ENCODE data around the gene CCP110.
"Not testable (repeated sequence)": the region's sequence is repeated elsewhere in the genome, so short reads cannot be mapped to it uniquely, and the experiment has no call there.

CCP110 gene

GRCh38 chr16:19543278-19543996, 19.7 kb downstream of the CCP110 start:
- Mint-ChIP-seq H3K9me3 (peaks cover 11% of the 10 kb centered on the region), H3K36me3 (ENCODE audit: low read depth) (peaks cover 73% of the 10 kb centered on the region)
- H3K4me1 Mint-ChIP-seq (ENCODE audit: low read depth); H3K27me3 Mint-ChIP-seq; H3K4me3 Mint-ChIP-seq; H3K27ac Mint-ChIP-seq; intact Hi-C loops (cut with micrococcal nuclease): not testable (repeated sequence)

GRCh38 chr16:19548144-19548543, 24.4 kb downstream of the CCP110 start:
- H3K9me3 Mint-ChIP-seq, result peaks cover 11% of the 10 kb centered on the region
- H3K27ac Mint-ChIP-seq, result no peak overlapping the region
- peaks cover 39% of the 10 kb centered on the region for H3K36me3 Mint-ChIP-seq (ENCODE audit: low read depth)
- no peaks in the 10 kb centered on the region for H3K27me3 Mint-ChIP-seq
- no peaks in the 10 kb centered on the region for H3K4me1 Mint-ChIP-seq (ENCODE audit: low read depth)
- no peak overlapping the region for H3K4me3 Mint-ChIP-seq
- intact Hi-C loops (cut with micrococcal nuclease), result no loop called here

- Mint-ChIP-seq H3K27me3 (no peaks in the 10 kb centered on the region), H3K36me3 (ENCODE audit: low read depth) (peaks cover 24% of the 10 kb centered on the region), H3K4me1 (ENCODE audit: low read depth) (no peaks in the 10 kb centered on the region), H3K27ac (no peak overlapping the region), H3K4me3 (no peak overlapping the region), H3K9me3 (no peaks in the 10 kb centered on the region)
- intact Hi-C loops (cut with micrococcal nuclease), result no loop called here
Measured at GRCh38 chr16:19549673-19550072, 25.9 kb downstream of the CCP110 start.

GRCh38 chr16:19555186-19555937, 31.6 kb downstream of the CCP110 start, which contains the start of gene VPS35L:
Gene VPS35L, plus strand, starts transcription at chr16:19555703. Its CDS starts 27 bp downstream, at chr16:19555730.
- H3K27ac Mint-ChIP-seq, result peak within 1 kb of the TSS; percentile 92
- H3K4me3 Mint-ChIP-seq, result peak within 1 kb of the TSS; percentile 75
- no peaks in the 10 kb centered on the region for H3K27me3 Mint-ChIP-seq
- peaks cover 10% of the 10 kb centered on the region for H3K36me3 Mint-ChIP-seq (ENCODE audit: low read depth)
- intact Hi-C loops (cut with micrococcal nuclease), result loop anchor here (1.0 kb wide), 2 partner anchors 32 to 488 kb away; partner anchors contain the start of genes CCP110 and COQ7
- H3K9me3 Mint-ChIP-seq, result no peaks in the 10 kb centered on the region
- H3K4me1 Mint-ChIP-seq (ENCODE audit: low read depth), result peaks cover 24% of the 10 kb centered on the region

- Mint-ChIP-seq H3K4me3 (peak overlapping the region; percentile 75), H3K36me3 (ENCODE audit: low read depth) (peaks cover 10% of the 10 kb centered on the region), H3K4me1 (ENCODE audit: low read depth) (peaks cover 25% of the 10 kb centered on the region), H3K27me3 (no peaks in the 10 kb centered on the region), H3K27ac (peak overlapping the region; percentile 92), H3K9me3 (no peaks in the 10 kb centered on the region)
- intact Hi-C loops (cut with micrococcal nuclease), result loop anchor here (1.0 kb wide), 2 partner anchors 33 to 489 kb away; partner anchors contain the start of genes CCP110 and COQ7
Measured at GRCh38 chr16:19555938-19556771, 32.4 kb downstream of the CCP110 start.

GRCh38 chr16:19559242-19559910, 35.6 kb downstream of the CCP110 start:
- Mint-ChIP-seq H3K27ac (no peak overlapping the region), H3K4me3 (no peak overlapping the region), H3K36me3 (ENCODE audit: low read depth) (peaks cover 35% of the 10 kb centered on the region), H3K9me3 (no peaks in the 10 kb centered on the region), H3K27me3 (no peaks in the 10 kb centered on the region), H3K4me1 (ENCODE audit: low read depth) (peaks cover 36% of the 10 kb centered on the region)
- intact Hi-C loops (cut with micrococcal nuclease), result loop anchor here (1.0 kb wide), 1 partner anchor 327 kb away; no protein-coding TSS in a partner anchor

- Mint-ChIP-seq H3K9me3 (no peaks in the 10 kb centered on the region), H3K27ac (no peak overlapping the region), H3K4me1 (ENCODE audit: low read depth) (peaks cover 36% of the 10 kb centered on the region), H3K4me3 (no peak overlapping the region), H3K27me3 (no peaks in the 10 kb centered on the region), H3K36me3 (ENCODE audit: low read depth) (peaks cover 41% of the 10 kb centered on the region)
- intact Hi-C loops (cut with micrococcal nuclease), result no loop called here
Measured at GRCh38 chr16:19560078-19560477, 36.3 kb downstream of the CCP110 start.

- intact Hi-C loops (cut with micrococcal nuclease), result no loop called here
- no peak overlapping the region for H3K27ac Mint-ChIP-seq
- no peaks in the 10 kb centered on the region for H3K27me3 Mint-ChIP-seq
- peaks cover 65% of the 10 kb centered on the region for H3K36me3 Mint-ChIP-seq (ENCODE audit: low read depth)
- peaks cover 20% of the 10 kb centered on the region for H3K4me1 Mint-ChIP-seq (ENCODE audit: low read depth)
- H3K9me3 Mint-ChIP-seq, result no peaks in the 10 kb centered on the region
- no peak overlapping the region for H3K4me3 Mint-ChIP-seq
Measured at GRCh38 chr16:19563377-19563776, 39.6 kb downstream of the CCP110 start.

- Mint-ChIP-seq H3K36me3 (ENCODE audit: low read depth) (peaks cover 94% of the 10 kb centered on the region), H3K27me3 (no peaks in the 10 kb centered on the region), H3K4me3 (no peak overlapping the region), H3K9me3 (no peaks in the 10 kb centered on the region), H3K27ac (no peak overlapping the region), H3K4me1 (ENCODE audit: low read depth) (peaks cover 8% of the 10 kb centered on the region)
- intact Hi-C loops (cut with micrococcal nuclease), result no loop called here
Measured at GRCh38 chr16:19566362-19566761, 42.6 kb downstream of the CCP110 start.

- peaks cover 94% of the 10 kb centered on the region for H3K36me3 Mint-ChIP-seq (ENCODE audit: low read depth)
- intact Hi-C loops (cut with micrococcal nuclease), result no loop called here
Measured at GRCh38 chr16:19567560-19567959, 43.8 kb downstream of the CCP110 start.

GRCh38 chr16:19573997-19574396, 50.3 kb downstream of the CCP110 start:
- Mint-ChIP-seq H3K9me3 (no peaks in the 10 kb centered on the region), H3K4me1 (ENCODE audit: low read depth) (no peaks in the 10 kb centered on the region), H3K27me3 (no peaks in the 10 kb centered on the region), H3K36me3 (ENCODE audit: low read depth) (peaks cover 97% of the 10 kb centered on the region), H3K27ac (no peak overlapping the region), H3K4me3 (no peak overlapping the region)
- intact Hi-C loops (cut with micrococcal nuclease), result no loop called here

More at GRCh38 chr16:19567560-19567959, 43.8 kb downstream of the CCP110 start:
- no peaks in the 10 kb centered on the region for H3K4me1 Mint-ChIP-seq (ENCODE audit: low read depth)
- H3K27ac Mint-ChIP-seq, result no peak overlapping the region
- no peak overlapping the region for H3K4me3 Mint-ChIP-seq
- H3K27me3 Mint-ChIP-seq, result no peaks in the 10 kb centered on the region
- H3K9me3 Mint-ChIP-seq, result no peaks in the 10 kb centered on the region

- intact Hi-C loops (cut with micrococcal nuclease), result no loop called here
- H3K4me3 Mint-ChIP-seq, result no peak overlapping the region
Measured at GRCh38 chr16:19574615-19575014, 50.9 kb downstream of the CCP110 start.

GRCh38 chr16:19578378-19578971, 54.7 kb downstream of the CCP110 start:
- H3K9me3 Mint-ChIP-seq, result peaks cover 10% of the 10 kb centered on the region
- no peak overlapping the region for H3K27ac Mint-ChIP-seq
- intact Hi-C loops (cut with micrococcal nuclease), result no loop called here
- no peak overlapping the region for H3K4me3 Mint-ChIP-seq
- no peaks in the 10 kb centered on the region for H3K27me3 Mint-ChIP-seq
- H3K36me3 Mint-ChIP-seq (ENCODE audit: low read depth), result peaks cover 97% of the 10 kb centered on the region
- H3K4me1 Mint-ChIP-seq (ENCODE audit: low read depth), result peaks cover 3% of the 10 kb centered on the region

More at GRCh38 chr16:19574615-19575014, 50.9 kb downstream of the CCP110 start:
- peaks cover 97% of the 10 kb centered on the region for H3K36me3 Mint-ChIP-seq (ENCODE audit: low read depth)
- no peaks in the 10 kb centered on the region for H3K9me3 Mint-ChIP-seq
- H3K27me3 Mint-ChIP-seq, result no peaks in the 10 kb centered on the region
- no peak overlapping the region for H3K27ac Mint-ChIP-seq
- H3K4me1 Mint-ChIP-seq (ENCODE audit: low read depth), result no peaks in the 10 kb centered on the region
